Hepatocyte (in vitro differentiated cells): Measurements from ENCODE around the gene EHBP1.

Source experiments
- CTCF ChIP-seq: fragments of 200-600 bp; sonication (generic); IDR thresholded peaks from 2 replicates; pipeline ENCODE4 v1.5.1; 2016; ENCODE audit warnings: antibody characterized with exemption, mild to moderate bottlenecking; ENCODE audit not compliant: poor library complexity
- EZH2phosphoT487 ChIP-seq: fragments of 200-600 bp; sonication (generic); IDR thresholded peaks from one replicate; pipeline ENCODE4 v1.6.1; 2018; ENCODE audit warnings: antibody characterized with exemption, mild to moderate bottlenecking, low read depth, moderate library complexity; ENCODE audit not compliant: unreplicated experiment, severe bottlenecking

- TF ChIP-seq CTCF (no peak), EZH2phosphoT487 (no peak)
These were observed 17.7 kb downstream of the EHBP1 start for GRCh38 chr2:62723253-62723652.
